ENCODE measurements around the gene TMEM273.

Gene TMEM273

DNA sequence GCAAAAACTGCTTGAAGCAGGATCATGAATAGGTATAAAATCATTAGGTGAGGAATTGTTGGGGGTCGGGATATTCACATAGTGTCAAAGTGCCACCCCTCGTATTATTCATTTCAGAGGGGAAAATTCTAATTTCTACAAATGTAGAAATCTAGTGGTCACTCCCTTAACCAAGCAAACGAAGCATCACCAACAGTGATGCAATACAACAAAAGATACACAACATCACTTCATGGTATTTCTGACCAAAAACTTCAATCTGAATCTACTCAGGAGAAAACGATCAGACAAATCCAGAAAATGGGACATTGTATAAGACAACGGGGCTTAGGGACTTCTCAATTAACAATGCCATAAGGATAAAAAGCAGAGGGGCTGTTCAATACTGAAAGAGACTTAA lies 28.1 kb downstream of the TMEM273 start:
- Histone ChIP-seq H3K27me3 (replicated peaks; ENCODE audit: control insufficient read depth, insufficient read depth, low read length) (no peaks in the 10 kb centered on the region), H3K36me3 (ENCODE audit: control insufficient read depth, insufficient read depth, low read length) (no peaks in the 10 kb centered on the region), H3K4me3 (replicated peaks; ENCODE audit: low read depth, low read length) (no peak overlapping the region)
- TF ChIP-seq, protein P1, sequence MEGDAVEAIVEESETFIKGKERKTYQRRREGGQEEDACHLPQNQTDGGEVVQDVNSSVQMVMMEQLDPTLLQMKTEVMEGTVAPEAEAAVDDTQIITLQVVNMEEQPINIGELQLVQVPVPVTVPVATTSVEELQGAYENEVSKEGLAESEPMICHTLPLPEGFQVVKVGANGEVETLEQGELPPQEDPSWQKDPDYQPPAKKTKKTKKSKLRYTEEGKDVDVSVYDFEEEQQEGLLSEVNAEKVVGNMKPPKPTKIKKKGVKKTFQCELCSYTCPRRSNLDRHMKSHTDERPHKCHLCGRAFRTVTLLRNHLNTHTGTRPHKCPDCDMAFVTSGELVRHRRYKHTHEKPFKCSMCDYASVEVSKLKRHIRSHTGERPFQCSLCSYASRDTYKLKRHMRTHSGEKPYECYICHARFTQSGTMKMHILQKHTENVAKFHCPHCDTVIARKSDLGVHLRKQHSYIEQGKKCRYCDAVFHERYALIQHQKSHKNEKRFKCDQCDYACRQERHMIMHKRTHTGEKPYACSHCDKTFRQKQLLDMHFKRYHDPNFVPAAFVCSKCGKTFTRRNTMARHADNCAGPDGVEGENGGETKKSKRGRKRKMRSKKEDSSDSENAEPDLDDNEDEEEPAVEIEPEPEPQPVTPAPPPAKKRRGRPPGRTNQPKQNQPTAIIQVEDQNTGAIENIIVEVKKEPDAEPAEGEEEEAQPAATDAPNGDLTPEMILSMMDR (IDR thresholded peaks at IDR 0.05; ENCODE audit: insufficient read depth, low read length, poor library complexity, severe bottlenecking) = no peak
- no peak for DNase-seq (ENCODE audit: extremely low read depth, insufficient read length)

DNA sequence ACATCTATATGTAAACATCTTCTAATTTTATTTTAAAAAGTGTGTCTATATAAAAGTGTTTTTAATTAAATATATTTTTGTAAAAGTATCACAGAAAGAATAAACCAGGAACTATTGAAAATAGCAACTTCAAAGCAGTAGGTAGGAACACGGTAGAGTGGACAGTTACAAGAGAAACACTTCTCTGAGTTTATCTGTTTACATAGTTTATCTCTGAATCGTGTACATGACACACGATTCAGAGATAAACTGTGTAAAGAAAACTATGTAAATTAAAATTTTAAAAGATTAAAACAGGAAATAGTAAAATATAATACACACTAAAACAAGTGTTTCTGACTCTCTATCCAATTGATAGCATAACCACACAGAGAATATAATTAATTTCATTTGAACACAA lies 29.3 kb downstream of the TMEM273 start:
- H3K27me3 ChIP-seq (replicated peaks; ENCODE audit: control insufficient read depth, insufficient read depth, low read length) = no peaks in the 10 kb centered on the region
- TF ChIP-seq, protein P1 (IDR thresholded peaks at IDR 0.05; ENCODE audit: insufficient read depth, low read length, poor library complexity, severe bottlenecking) = no peak
- H3K36me3 ChIP-seq (ENCODE audit: control insufficient read depth, insufficient read depth, low read length) = no peaks in the 10 kb centered on the region
- DNase-seq (ENCODE audit: extremely low read depth, insufficient read length) = no peak
- H3K4me3 ChIP-seq (replicated peaks; ENCODE audit: low read depth, low read length) = no peak overlapping the region

DNA sequence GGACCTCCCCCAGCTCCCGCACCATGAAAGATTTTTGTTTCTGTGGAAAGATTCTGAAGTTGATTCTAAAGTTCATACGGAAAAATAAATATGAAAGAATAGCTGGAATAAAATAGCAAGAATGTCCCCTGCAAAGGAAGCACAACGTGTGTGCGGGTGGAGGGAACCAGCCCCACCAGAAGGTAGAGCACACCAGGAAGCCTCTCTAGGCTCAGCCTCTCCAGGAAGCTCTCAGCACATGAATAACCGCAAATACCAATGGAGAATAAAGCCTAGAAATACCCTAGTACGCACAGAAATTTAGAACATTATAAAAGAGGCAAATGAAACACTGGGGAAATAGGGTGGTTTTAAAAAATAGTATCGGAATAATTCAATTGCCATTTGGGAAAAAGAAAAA lies 29.8 kb downstream of the TMEM273 start:
- Histone ChIP-seq H3K27me3 (replicated peaks; ENCODE audit: control insufficient read depth, insufficient read depth, low read length) (no peaks in the 10 kb centered on the region), H3K4me3 (replicated peaks; ENCODE audit: low read depth, low read length) (no peak overlapping the region), H3K36me3 (ENCODE audit: control insufficient read depth, insufficient read depth, low read length) (no peaks in the 10 kb centered on the region)
- no peak for DNase-seq (ENCODE audit: extremely low read depth, insufficient read length)
- TF ChIP-seq, protein P1 (IDR thresholded peaks at IDR 0.05; ENCODE audit: insufficient read depth, low read length, poor library complexity, severe bottlenecking) = no peak

DNA sequence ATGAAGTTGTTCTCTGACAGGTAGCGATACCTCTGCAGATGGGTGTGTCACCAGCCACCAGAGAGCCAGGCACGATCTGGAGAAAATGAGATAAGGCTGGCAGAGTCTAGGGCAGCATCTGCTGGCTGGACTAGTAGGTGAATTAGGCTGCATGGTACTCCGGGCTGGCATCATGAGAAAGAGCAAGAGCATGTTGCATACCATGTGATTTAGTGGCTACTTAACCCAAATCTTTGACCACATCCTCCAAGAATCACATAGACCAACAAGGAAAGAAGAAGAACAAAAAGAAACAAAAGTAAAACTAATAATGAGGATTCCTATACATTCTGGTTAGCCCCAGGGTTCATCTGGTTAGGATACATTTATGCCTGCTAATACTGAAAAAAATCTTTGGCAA lies 31.0 kb downstream of the TMEM273 start:
- DNase-seq (ENCODE audit: extremely low read depth, insufficient read length) = no peak
- TF ChIP-seq, protein P1 (IDR thresholded peaks at IDR 0.05; ENCODE audit: insufficient read depth, low read length, poor library complexity, severe bottlenecking) = no peak

DNA sequence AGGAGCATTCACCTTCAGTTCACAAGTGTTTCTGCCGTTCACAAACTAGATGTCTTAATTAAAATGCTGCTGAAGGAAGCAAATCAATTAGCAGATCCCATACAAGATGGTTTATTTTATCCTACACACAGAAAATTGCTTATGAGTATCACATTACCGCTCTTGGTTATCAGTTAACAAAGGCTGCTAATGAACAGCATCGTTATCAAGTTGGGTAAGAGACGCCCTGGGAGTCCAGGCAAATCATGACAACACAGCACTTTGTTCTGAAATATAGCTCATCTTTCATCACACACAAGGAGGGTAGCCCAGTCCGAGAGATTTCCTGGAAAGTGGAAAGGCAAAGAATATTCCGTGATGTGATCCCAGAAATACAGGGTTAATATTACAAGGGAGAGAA lies 33.5 kb downstream of the TMEM273 start:
- DNase-seq (ENCODE audit: extremely low read depth, insufficient read length) = no peak
- no peak overlapping the region for H3K4me3 ChIP-seq (replicated peaks; ENCODE audit: low read depth, low read length)
- H3K36me3 ChIP-seq (ENCODE audit: control insufficient read depth, insufficient read depth, low read length) = no peaks in the 10 kb centered on the region
- H3K27me3 ChIP-seq (replicated peaks; ENCODE audit: control insufficient read depth, insufficient read depth, low read length) = no peaks in the 10 kb centered on the region; the same call in 1 of the 2 replicates
- TF ChIP-seq, protein P1 (IDR thresholded peaks at IDR 0.05; ENCODE audit: insufficient read depth, low read length, poor library complexity, severe bottlenecking) = no peak

More for the DNA sequence above, 31.0 kb downstream of the TMEM273 start:
- no peaks in the 10 kb centered on the region; the same call in 1 of the 2 replicates for H3K27me3 ChIP-seq (replicated peaks; ENCODE audit: control insufficient read depth, insufficient read depth, low read length)
- no peak overlapping the region for H3K4me3 ChIP-seq (replicated peaks; ENCODE audit: low read depth, low read length)
- no peaks in the 10 kb centered on the region for H3K36me3 ChIP-seq (ENCODE audit: control insufficient read depth, insufficient read depth, low read length)

- DNase-seq (ENCODE audit: extremely low read depth, insufficient read length) = no peak
- Histone ChIP-seq H3K4me3 (replicated peaks; ENCODE audit: low read depth, low read length) (no peak overlapping the region), H3K27me3 (replicated peaks; ENCODE audit: control insufficient read depth, insufficient read depth, low read length) (no peaks in the 10 kb centered on the region; the same call in 1 of the 2 replicates), H3K36me3 (ENCODE audit: control insufficient read depth, insufficient read depth, low read length) (no peaks in the 10 kb centered on the region)
- TF ChIP-seq, protein P1 (IDR thresholded peaks at IDR 0.05; ENCODE audit: insufficient read depth, low read length, poor library complexity, severe bottlenecking) = no peak
Measured at GRCh38 chr10:49153971-49154370, 34.2 kb downstream of the TMEM273 start.
